ENCODE measurements around the gene FAM219B. TPM values are rescaled to one million over a fixed set of nuclear protein-coding genes. Genes with fewer than 3 reads are reported as not detected.

Gene FAM219B
- polyA plus RNA-seq, 1 experiment, result 66.7 TPM

GRCh38 chr15:74903676-74904075 lies 3.0 kb downstream of the FAM219B start:
- no peak for TF ChIP-seq CTCF (IDR thresholded peaks at IDR 0.05; ENCODE audit: insufficient read depth, low read depth, low read length)
- H3K27me3 ChIP-seq (ENCODE audit: control insufficient read depth, insufficient read depth, low read length), result no peaks in the 10 kb centered on the region
- H3K36me3 ChIP-seq (ENCODE audit: control insufficient read depth, insufficient read depth, low read length), result peaks cover 29% of the 10 kb centered on the region
- ChIA-PET CTCF (interaction anchor here (0.6 to 3.0 kb wide), 4 partner anchors 19 to 135 kb away, joined by 3 to 7 read pairs (median 4); no protein-coding TSS in a partner anchor), POLR2A (no interaction called here)
- DNase-seq (ENCODE audit: low read depth), result no peak
- H3K4me3 ChIP-seq (ENCODE audit: low read depth, low read length), result no peak overlapping the region

DNA sequence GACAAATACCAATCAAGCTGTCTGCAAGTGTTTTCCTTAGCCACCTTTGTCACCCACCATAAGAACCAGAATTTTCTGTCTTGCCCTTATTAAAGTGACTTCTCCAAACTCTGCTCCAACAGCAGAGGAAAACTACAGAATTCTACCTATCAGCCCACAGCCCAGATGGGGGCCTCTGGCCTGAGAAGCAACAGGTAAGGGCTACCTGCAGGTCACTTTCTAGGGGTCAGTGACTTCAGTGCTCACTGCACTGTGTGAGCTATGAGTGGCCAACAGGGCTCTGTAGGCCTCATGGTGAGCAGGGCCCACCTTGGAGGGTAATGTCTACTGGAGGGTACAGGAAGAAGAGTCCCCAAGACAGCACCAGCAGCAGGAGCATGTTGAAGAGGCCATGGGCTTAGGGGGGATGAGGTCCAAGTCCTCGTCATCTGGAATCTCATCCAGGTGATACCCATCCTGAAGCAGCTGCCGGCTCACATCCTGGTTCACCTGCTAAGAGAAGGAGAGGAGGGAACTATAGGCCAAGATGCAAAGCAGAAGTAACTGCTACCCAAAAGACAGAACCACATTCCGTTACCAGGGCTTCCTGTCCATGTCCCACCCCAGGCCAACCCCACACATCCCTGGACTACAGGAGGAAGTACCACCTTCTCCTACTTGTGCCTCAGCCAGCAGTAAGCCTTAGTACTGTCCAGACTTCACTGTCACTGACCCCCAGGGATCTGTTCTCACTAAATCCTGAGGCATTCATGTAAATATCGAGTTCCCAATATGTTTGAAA lies 4.2 kb downstream of the FAM219B start:
- peaks cover 29% of the 10 kb centered on the region for H3K36me3 ChIP-seq (ENCODE audit: control insufficient read depth, insufficient read depth, low read length)
- TF ChIP-seq CTCF (IDR thresholded peaks at IDR 0.05; ENCODE audit: insufficient read depth, low read depth, low read length), result no peak
- POLR2A ChIA-PET, result no interaction called here
- DNase-seq (ENCODE audit: low read depth), result no peak
- H3K4me3 ChIP-seq (ENCODE audit: low read depth, low read length), result no peak overlapping the region
- no peaks in the 10 kb centered on the region for H3K27me3 ChIP-seq (ENCODE audit: control insufficient read depth, insufficient read depth, low read length)
- CTCF ChIA-PET, result interaction anchor here (0.8 to 7.2 kb wide), 26 partner anchors 10 to 535 kb away, joined by 3 to 57 read pairs (median 4); partner anchors contain the start of genes COX5A, CSK, CYP11A1 and MPI

DNA sequence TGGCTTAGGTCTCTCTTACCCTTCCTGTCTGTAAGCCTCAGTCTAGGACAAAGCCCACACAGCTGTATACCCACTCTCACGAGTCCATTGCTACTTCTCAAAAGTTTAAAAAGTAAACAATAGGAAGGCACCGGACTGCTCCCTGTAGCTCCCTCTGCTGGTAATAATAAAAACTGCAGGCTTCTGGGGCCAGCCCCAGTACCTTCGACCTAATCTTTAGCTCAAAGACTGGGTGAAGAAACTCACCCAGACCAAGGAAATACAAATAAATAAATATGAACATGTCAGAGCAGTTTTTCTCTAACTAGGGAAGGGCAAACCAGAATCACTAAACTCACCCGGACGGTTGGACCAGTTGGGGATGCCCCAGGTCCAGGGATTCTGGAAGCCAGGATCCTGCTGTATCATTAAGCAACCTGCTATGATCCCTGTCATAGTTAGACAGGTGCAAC lies 5.0 kb downstream of the FAM219B start:
- no peak for DNase-seq (ENCODE audit: low read depth)
- no peaks in the 10 kb centered on the region for H3K27me3 ChIP-seq (ENCODE audit: control insufficient read depth, insufficient read depth, low read length)
- no peak overlapping the region for H3K4me3 ChIP-seq (ENCODE audit: low read depth, low read length)
- peak; percentile 84 for TF ChIP-seq CTCF (IDR thresholded peaks at IDR 0.05; ENCODE audit: insufficient read depth, low read depth, low read length)
- peaks cover 32% of the 10 kb centered on the region for H3K36me3 ChIP-seq (ENCODE audit: control insufficient read depth, insufficient read depth, low read length)
- ChIA-PET POLR2A (interaction anchor here (0.5 to 0.7 kb wide), 2 partner anchors 20 to 100 kb away, joined by 3 to 5 read pairs; no protein-coding TSS in a partner anchor), CTCF (interaction anchor here (0.6 to 7.2 kb wide), 33 partner anchors 9 to 534 kb away, joined by 3 to 57 read pairs (median 4); partner anchors contain the start of genes COX5A, CSK, CYP11A1 and MPI)

DNA sequence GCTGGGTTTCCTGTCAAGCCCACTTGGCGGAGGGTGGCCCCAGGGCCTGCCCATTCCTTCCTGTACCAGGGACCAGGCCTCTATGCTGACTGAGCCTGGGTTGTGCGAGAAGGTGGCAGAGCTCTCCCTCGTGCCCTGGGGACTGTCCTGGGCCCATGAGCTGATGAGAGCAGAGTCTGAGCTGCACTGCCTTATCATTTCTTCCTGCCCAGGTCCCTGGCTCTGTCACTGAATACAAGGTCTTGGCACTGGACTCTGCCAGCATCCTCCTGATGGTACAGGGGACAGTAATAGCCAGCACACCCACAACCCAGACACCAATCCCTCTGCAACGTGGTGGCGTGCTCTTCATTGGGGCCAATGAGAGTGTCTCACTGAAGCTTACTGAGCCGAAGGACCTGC lies 9.3 kb downstream of the FAM219B start:
- ChIA-PET CTCF (interaction anchor here (0.8 to 7.2 kb wide), 5 partner anchors 8 to 442 kb away, joined by 3 to 57 read pairs (median 4); no protein-coding TSS in a partner anchor), POLR2A (no interaction called here)
- no peak for TF ChIP-seq CTCF (IDR thresholded peaks at IDR 0.05; ENCODE audit: insufficient read depth, low read depth, low read length)
- Histone ChIP-seq H3K36me3 (ENCODE audit: control insufficient read depth, insufficient read depth, low read length) (peaks cover 31% of the 10 kb centered on the region), H3K27me3 (ENCODE audit: control insufficient read depth, insufficient read depth, low read length) (no peaks in the 10 kb centered on the region), H3K4me3 (ENCODE audit: low read depth, low read length) (no peak overlapping the region)
- no peak for DNase-seq (ENCODE audit: low read depth)

DNA sequence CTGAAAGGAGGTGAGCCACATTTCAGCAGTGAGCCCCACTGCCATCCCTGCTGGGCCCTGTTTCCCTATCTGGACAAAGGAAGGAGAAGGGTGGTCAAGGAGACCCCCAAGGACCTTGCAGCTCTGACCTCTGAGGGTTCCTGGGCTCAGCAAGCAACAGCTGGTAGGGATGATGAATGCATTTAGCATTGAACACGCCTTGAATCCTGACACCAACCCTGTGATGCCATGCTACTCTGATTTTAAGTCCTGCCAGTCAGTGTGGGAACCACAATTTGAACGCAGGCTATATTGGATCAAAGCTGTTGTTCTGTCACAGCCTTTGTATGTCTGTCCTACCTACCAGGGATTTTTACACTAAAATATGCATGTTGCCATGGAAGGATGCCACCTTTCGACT lies 10.3 kb downstream of the FAM219B start:
- ChIA-PET CTCF (interaction anchor here (0.6 to 7.2 kb wide), 5 partner anchors 9 to 848 kb away, joined by 3 to 57 read pairs (median 4); no protein-coding TSS in a partner anchor), POLR2A (no interaction called here)
- no peaks in the 10 kb centered on the region for H3K27me3 ChIP-seq (ENCODE audit: control insufficient read depth, insufficient read depth, low read length)
- TF ChIP-seq CTCF (IDR thresholded peaks at IDR 0.05; ENCODE audit: insufficient read depth, low read depth, low read length), result no peak
- H3K4me3 ChIP-seq (ENCODE audit: low read depth, low read length), result no peak overlapping the region
- no peak for DNase-seq (ENCODE audit: low read depth)
- H3K36me3 ChIP-seq (ENCODE audit: control insufficient read depth, insufficient read depth, low read length), result peaks cover 27% of the 10 kb centered on the region
